CD14-positive monocyte (primary cell): ENCODE measurements around the gene PPT1. TPM values are rescaled to one million over a fixed set of nuclear protein-coding genes. Genes with fewer than 3 reads are reported as not detected.

Experiments
- DNase-seq, 3 donors: peaks; one replicate each; pipeline ENCODE4 v3.0.0-alpha.2; 2011 to 2022
- H2AFZ ChIP-seq: 2 replicates; pipeline ENCODE4 v1.6.0; 2012; ENCODE audit warnings: mild to moderate bottlenecking, low read depth, low read length, inconsistent platforms; ENCODE audit not compliant: insufficient read depth, poor library complexity, severe bottlenecking
- H3K27ac ChIP-seq, 2 donors: 1 replicate in 1 of 2; 2 replicates in 1 of 2; pipeline ENCODE4 v1.5.1; 2012 to 2013; ENCODE audit warnings: low read length in 2 of 2, control low read depth in 1 of 2, inconsistent platforms in 1 of 2, low read depth in 1 of 2, mild to moderate bottlenecking in 1 of 2
- H3K27me3 ChIP-seq, 2 donors: one replicate each; pipeline versions ENCODE4 v1.6.0 to v1.6.1; 2011 to 2013; ENCODE audit warnings: low read length in 2 of 2; ENCODE audit not compliant: control insufficient read depth in 2 of 2, insufficient read depth in 2 of 2
- H3K36me3 ChIP-seq, 2 donors: replicated peaks in 1 of 2; 1 replicate in 1 of 2; 2 replicates in 1 of 2; pipeline versions ENCODE4 v1.5.1 to v1.6.1; 2012 to 2013; ENCODE audit warnings: low read length in 2 of 2, control low read depth in 1 of 2, inconsistent platforms in 1 of 2, mild to moderate bottlenecking in 1 of 2; ENCODE audit not compliant: insufficient read depth in 2 of 2, control insufficient read depth in 1 of 2
- H3K4me1 ChIP-seq, 2 donors: 1 replicate in 1 of 2; 2 replicates in 1 of 2; pipeline versions ENCODE4 v1.5.1 to v1.6.1; 2012 to 2013; ENCODE audit warnings: low read length in 2 of 2, control low read depth in 1 of 2, inconsistent platforms in 1 of 2, mild to moderate bottlenecking in 1 of 2, moderate library complexity in 1 of 2; ENCODE audit not compliant: insufficient read depth in 2 of 2, control insufficient read depth in 1 of 2
- H3K4me2 ChIP-seq: replicated peaks from 2 replicates; pipeline ENCODE3; 2012; ENCODE audit warnings: low read length, moderate library complexity, mild to moderate bottlenecking; ENCODE audit not compliant: poor library complexity, severe bottlenecking; ENCODE audit errors: extremely low read depth
- H3K4me3 ChIP-seq, 3 experiments: fragments of 200-600 bp in 1 of 3; sonication (generic) in 1 of 3; replicated peaks in 1 of 3; 1 replicate in 2 of 3; 2 replicates in 1 of 3; pipeline ENCODE4 v1.5.1; 2011 to 2013; ENCODE audit warnings: low read length in 3 of 3, mild to moderate bottlenecking in 3 of 3, control low read depth in 2 of 3, low read depth in 2 of 3, inconsistent platforms in 1 of 3, moderate library complexity in 1 of 3
- H3K79me2 ChIP-seq: 2 replicates; pipeline ENCODE4 v1.6.0; 2012; ENCODE audit warnings: mild to moderate bottlenecking, control low read depth, inconsistent platforms, low read length, moderate library complexity; ENCODE audit not compliant: insufficient read depth
- H3K9ac ChIP-seq: 2 replicates; pipeline ENCODE4 v1.6.0; 2017; ENCODE audit warnings: low read length, mild to moderate bottlenecking; ENCODE audit not compliant: insufficient read depth, poor library complexity, severe bottlenecking
- H3K9me3 ChIP-seq, 2 donors: replicated peaks in 1 of 2; 1 replicate in 1 of 2; 2 replicates in 1 of 2; pipeline versions ENCODE4 v1.5.1 to v1.6.1; 2012 to 2013; ENCODE audit warnings: low read length in 2 of 2, control low read depth in 1 of 2; ENCODE audit not compliant: control insufficient read depth in 1 of 2, insufficient read depth in 1 of 2
- H4K20me1 ChIP-seq: 2 replicates; pipeline ENCODE4 v1.6.0; 2012; ENCODE audit warnings: mild to moderate bottlenecking, low read length, control low read depth, moderate library complexity; ENCODE audit not compliant: insufficient read depth
- H3K27ac Mint-ChIP-seq, 7 donors: one replicate each; pipeline ENCODE4 v1.8.0; 2020; ENCODE audit warnings: mild to moderate bottlenecking in 7 of 7, mixed read lengths in 7 of 7, moderate library complexity in 6 of 7, inconsistent platforms in 2 of 7
- H3K27me3 Mint-ChIP-seq, 3 donors: one replicate each; pipeline ENCODE4 v1.8.0; 2021 to 2022; ENCODE audit warnings: low read depth in 3 of 3, mild to moderate bottlenecking in 3 of 3, mixed read lengths in 3 of 3, moderate library complexity in 3 of 3, inconsistent platforms in 1 of 3
- H3K36me3 Mint-ChIP-seq, 2 donors: one replicate each; pipeline ENCODE4 v1.8.0; 2020; ENCODE audit warnings: mixed read lengths in 2 of 2, inconsistent platforms in 1 of 2, mild to moderate bottlenecking in 1 of 2
- H3K4me1 Mint-ChIP-seq: one replicate; pipeline ENCODE4 v1.8.0; 2020; ENCODE audit warnings: mild to moderate bottlenecking, mixed read lengths
- H3K4me3 Mint-ChIP-seq, 2 donors: one replicate each; pipeline ENCODE4 v1.8.0; 2020; ENCODE audit warnings: mild to moderate bottlenecking in 2 of 2, mixed read lengths in 2 of 2, moderate library complexity in 1 of 2
- H3K9me3 Mint-ChIP-seq, 7 donors: one replicate each; pipeline ENCODE4 v1.8.0; 2020 to 2022; ENCODE audit warnings: mixed read lengths in 7 of 7, mild to moderate bottlenecking in 6 of 7, moderate library complexity in 6 of 7, inconsistent platforms in 2 of 7
- WGBS: methylation state at CpG from one replicate; pipeline ENCODE4 v1.1.5; 2013; ENCODE audit warnings: missing lambda C conversion rate; ENCODE audit not compliant: insufficient coverage; 5-methylcytosine and 5-hydroxymethylcytosine counted together
- intact Hi-C, 2 donors: fragments of 100-400 bp; cut with micrococcal nuclease; formaldehyde crosslinking; loops; one replicate each; pipeline versions ENCODE4 v1.15.0 to v1.15.1; 2023
- polyA plus RNA-seq, 3 donors: library from polyadenylated mRNA; depleted of rRNA in 1 of 3; unstranded in 2 of 3; stranded (reverse) in 1 of 3; fragments of 300-500 nt in 2 of 3; fragments of >200 nt in 1 of 3; fragmentation: Illumina TruSeq in 2 of 3; gene quantifications; 1 replicate in 2 of 3; 2 replicates in 1 of 3; pipeline ENCODE4 v1.2.3, GENCODE V29; 2012 to 2021
- TF ChIP-seq, protein P1 (sequence below): fragments of 200-600 bp; IDR thresholded peaks from one replicate; pipeline ENCODE4 v1.8.0; 2022; ENCODE audit warnings: antibody characterized with exemption, mild to moderate bottlenecking

PPT1 gene
- polyA plus RNA-seq, 3 donors: 166 to 1,143 (median 658) TPM

GRCh38 chr1:40114400-40114799 is 17.3 kb upstream of the PPT1 start:
- Mint-ChIP-seq H3K27ac (no peak overlapping the region), H3K27me3 (peaks cover 2 to 11% (median 3%) of the 10 kb centered on the region in 3 donors), H3K9me3 (peaks cover 20 to 41% (median 26%) of the 10 kb centered on the region in 7 donors), H3K4me1 (no peaks in the 10 kb centered on the region), H3K36me3 (peaks cover 0 to 5% of the 10 kb centered on the region in 2 donors), H3K4me3 (no peak overlapping the region)
- no peak overlapping the region for H3K27ac ChIP-seq
- H3K36me3 ChIP-seq: no peaks in the 10 kb centered on the region
- 100% methylated on average over 2 of the region's 3 CpGs for WGBS
- peaks cover 18 to 19% of the 10 kb centered on the region in 2 donors for H3K9me3 ChIP-seq
- no peaks in the 10 kb centered on the region for H3K4me1 ChIP-seq
- H3K4me2 ChIP-seq: no peak overlapping the region
- no peaks in the 10 kb centered on the region for H3K79me2 ChIP-seq
- no peak overlapping the region for H2AFZ ChIP-seq
- no peaks in the 10 kb centered on the region for H3K27me3 ChIP-seq
- TF ChIP-seq, protein P1, sequence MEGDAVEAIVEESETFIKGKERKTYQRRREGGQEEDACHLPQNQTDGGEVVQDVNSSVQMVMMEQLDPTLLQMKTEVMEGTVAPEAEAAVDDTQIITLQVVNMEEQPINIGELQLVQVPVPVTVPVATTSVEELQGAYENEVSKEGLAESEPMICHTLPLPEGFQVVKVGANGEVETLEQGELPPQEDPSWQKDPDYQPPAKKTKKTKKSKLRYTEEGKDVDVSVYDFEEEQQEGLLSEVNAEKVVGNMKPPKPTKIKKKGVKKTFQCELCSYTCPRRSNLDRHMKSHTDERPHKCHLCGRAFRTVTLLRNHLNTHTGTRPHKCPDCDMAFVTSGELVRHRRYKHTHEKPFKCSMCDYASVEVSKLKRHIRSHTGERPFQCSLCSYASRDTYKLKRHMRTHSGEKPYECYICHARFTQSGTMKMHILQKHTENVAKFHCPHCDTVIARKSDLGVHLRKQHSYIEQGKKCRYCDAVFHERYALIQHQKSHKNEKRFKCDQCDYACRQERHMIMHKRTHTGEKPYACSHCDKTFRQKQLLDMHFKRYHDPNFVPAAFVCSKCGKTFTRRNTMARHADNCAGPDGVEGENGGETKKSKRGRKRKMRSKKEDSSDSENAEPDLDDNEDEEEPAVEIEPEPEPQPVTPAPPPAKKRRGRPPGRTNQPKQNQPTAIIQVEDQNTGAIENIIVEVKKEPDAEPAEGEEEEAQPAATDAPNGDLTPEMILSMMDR: no peak
- H4K20me1 ChIP-seq: no peaks in the 10 kb centered on the region
- no peak overlapping the region for H3K4me3 ChIP-seq
- H3K9ac ChIP-seq: no peak overlapping the region
- intact Hi-C loops: no loop called here
- DNase-seq: no peak

DNA sequence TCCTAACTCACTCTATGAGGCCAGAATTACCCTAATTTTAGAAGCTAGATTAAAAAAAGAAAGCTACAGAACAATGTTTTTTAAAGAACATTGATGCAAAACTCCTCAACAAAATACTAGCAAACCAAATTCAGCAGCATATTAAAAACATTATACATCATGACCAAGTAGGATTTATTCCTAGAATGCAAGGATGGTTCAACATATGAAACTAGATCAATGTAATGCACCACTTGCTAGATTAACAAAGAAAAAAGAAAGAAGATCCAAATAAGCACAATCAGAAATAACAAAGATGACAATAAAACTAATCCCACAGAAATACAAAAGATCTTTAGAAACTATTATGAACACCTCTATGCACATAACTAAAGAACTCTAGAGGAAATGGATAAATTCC is 13.3 kb upstream of the PPT1 start:
- intact Hi-C loops: no loop called here
- Histone ChIP-seq H2AFZ (no peak overlapping the region), H3K36me3 (no peaks in the 10 kb centered on the region), H3K27me3 (no peaks in the 10 kb centered on the region), H3K4me3 (no peak overlapping the region), H3K79me2 (no peaks in the 10 kb centered on the region), H4K20me1 (no peaks in the 10 kb centered on the region), H3K9me3 (peaks cover 20 to 23% of the 10 kb centered on the region in 2 donors), H3K27ac (no peak overlapping the region), H3K4me1 (no peaks in the 10 kb centered on the region), H3K9ac (no peak overlapping the region), H3K4me2 (no peak overlapping the region)
- H3K4me1 Mint-ChIP-seq: no peaks in the 10 kb centered on the region
- peaks cover 0 to 5% of the 10 kb centered on the region in 2 donors for H3K36me3 Mint-ChIP-seq
- no peak overlapping the region for H3K27ac Mint-ChIP-seq
- H3K27me3 Mint-ChIP-seq: peaks cover 2 to 5% (median 3%) of the 10 kb centered on the region in 3 donors
- TF ChIP-seq, protein P1: no peak
- H3K4me3 Mint-ChIP-seq: no peak overlapping the region
- DNase-seq: no peak
- H3K9me3 Mint-ChIP-seq: peaks cover 28 to 47% (median 36%) of the 10 kb centered on the region in 7 donors
